Bronchial epithelial cell (primary cell): ENCODE data around the gene EIF4E3. TPM values are rescaled to one million over a fixed set of nuclear protein-coding genes. Genes with fewer than 3 reads are reported as not detected.

Experiments used
- DNase-seq: peaks from one replicate; pipeline ENCODE4 v3.0.0-alpha.2; 2010; ENCODE audit warnings: low read depth
- FAIRE-seq: peaks from 2 replicates; lab custom pipeline; 2011; peaks lifted over from hg19 to GRCh38; lab: Jason Lieb, UNC
- H3K27me3 ChIP-seq: 2 replicates; pipeline ENCODE4 v1.5.1; 2011; ENCODE audit warnings: low read length; ENCODE audit not compliant: control insufficient read depth, insufficient read depth
- H3K36me3 ChIP-seq: 2 replicates; pipeline ENCODE4 v1.5.1; 2011; ENCODE audit warnings: low read length; ENCODE audit not compliant: control insufficient read depth, insufficient read depth
- H3K4me3 ChIP-seq: 2 replicates; pipeline ENCODE4 v1.5.1; 2011; ENCODE audit warnings: mild to moderate bottlenecking, low read depth, low read length, control low read depth
- CTCF ChIP-seq: IDR thresholded peaks from 2 replicates; pipeline ENCODE4 v1.5.1; 2011; ENCODE audit warnings: mild to moderate bottlenecking, moderate library complexity, low read length, control low read depth, inconsistent platforms; ENCODE audit not compliant: insufficient read depth, severe bottlenecking
- total RNA-seq: library from RNA; depleted of rRNA; stranded (reverse); fragments of >200 nt; gene quantifications from 2 replicates; pipeline ENCODE4 v1.2.1, GENCODE V29; 2014

EIF4E3 gene
- total RNA-seq, 1 donor from 2014 or later, result 2.1 TPM

- FAIRE-seq (no peak), DNase-seq (no peak)
- no peak overlapping the region for H3K4me3 ChIP-seq
- no peak for TF ChIP-seq CTCF
- no peaks in the 10 kb centered on the region for H3K27me3 ChIP-seq
- no peaks in the 10 kb centered on the region for H3K36me3 ChIP-seq
These were observed 73.6 kb downstream of the EIF4E3 start for GRCh38 chr3:71651625-71652024.

GRCh38 chr3:71650372-71650771, 74.8 kb downstream of the EIF4E3 start:
- Histone ChIP-seq H3K4me3 (no peak overlapping the region), H3K36me3 (no peaks in the 10 kb centered on the region), H3K27me3 (no peaks in the 10 kb centered on the region)
- FAIRE-seq (no peak), DNase-seq (no peak)
- TF ChIP-seq CTCF, result no peak

DNA sequence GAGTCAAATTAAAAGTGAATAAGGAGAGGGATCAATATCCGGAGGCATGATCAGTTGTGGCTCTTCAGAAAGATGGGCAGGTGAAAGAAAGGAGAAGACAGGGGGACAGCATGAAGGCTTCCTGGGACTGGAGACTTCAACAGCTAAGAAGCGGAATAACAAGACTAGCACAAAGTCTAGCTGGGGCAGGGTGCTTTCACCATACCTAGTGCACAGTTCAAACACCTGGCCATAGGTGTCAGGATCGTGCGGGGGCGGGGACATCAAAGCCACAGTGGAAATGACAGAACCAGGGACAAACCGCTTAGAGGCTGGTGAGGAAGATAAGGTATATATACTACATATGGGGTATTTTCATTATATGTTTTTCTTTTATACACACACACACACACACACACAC, 75.4 kb downstream of the EIF4E3 start:
- H3K4me3 ChIP-seq, result no peak overlapping the region
- FAIRE-seq (no peak), DNase-seq (no peak)
- TF ChIP-seq CTCF, result no peak
- no peaks in the 10 kb centered on the region for H3K27me3 ChIP-seq
- H3K36me3 ChIP-seq, result no peaks in the 10 kb centered on the region

DNA sequence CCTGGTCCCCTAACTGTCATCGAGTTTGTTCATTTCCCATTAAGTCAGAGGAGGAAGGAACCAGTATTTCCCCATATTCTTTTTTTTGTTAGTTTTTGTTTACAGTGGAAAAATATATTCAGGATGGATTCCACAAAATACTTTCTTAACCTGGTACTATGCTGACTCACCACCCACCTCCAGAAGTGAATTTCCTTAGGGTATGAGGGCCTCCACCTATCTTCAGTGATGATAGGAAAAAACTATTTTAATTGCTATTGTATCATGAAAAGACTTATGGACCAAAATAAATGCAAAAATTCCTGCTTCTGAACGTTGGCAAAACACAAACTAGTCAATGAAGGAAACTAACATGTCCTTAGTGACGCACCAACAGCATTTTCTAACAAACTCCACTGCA, 77.5 kb downstream of the EIF4E3 start:
- H3K36me3 ChIP-seq, result no peaks in the 10 kb centered on the region
- H3K4me3 ChIP-seq, result no peak overlapping the region
- DNase-seq (peak; percentile 37), FAIRE-seq (no peak)
- H3K27me3 ChIP-seq, result no peaks in the 10 kb centered on the region
- no peak for TF ChIP-seq CTCF

GRCh38 chr3:71646971-71647370, 78.2 kb downstream of the EIF4E3 start:
- H3K27me3 ChIP-seq, result no peaks in the 10 kb centered on the region
- H3K4me3 ChIP-seq, result no peak overlapping the region
- no peak for FAIRE-seq
- no peak for DNase-seq
- TF ChIP-seq CTCF, result no peak
- H3K36me3 ChIP-seq, result no peaks in the 10 kb centered on the region

DNA sequence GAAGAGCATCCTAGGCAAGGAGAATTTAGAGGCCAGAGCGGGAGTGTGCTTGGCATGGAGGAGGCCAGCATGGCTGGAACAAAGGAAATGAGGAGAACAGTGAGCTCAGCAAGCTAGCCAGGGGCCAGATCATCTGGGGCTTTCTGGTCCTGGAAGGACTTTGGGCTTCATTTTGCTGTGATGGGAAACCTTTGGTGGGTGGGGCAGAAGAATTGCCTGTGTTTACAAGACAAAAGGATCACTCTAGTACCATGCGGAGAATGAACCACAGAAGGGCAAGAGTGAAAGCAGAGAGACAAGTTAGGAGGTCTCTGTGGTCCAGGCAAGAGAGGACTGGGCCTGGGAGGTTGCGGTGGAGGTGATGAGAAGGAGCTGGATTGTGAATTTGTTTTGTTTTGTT, 80.1 kb downstream of the EIF4E3 start:
- Histone ChIP-seq H3K36me3 (no peaks in the 10 kb centered on the region), H3K27me3 (no peaks in the 10 kb centered on the region), H3K4me3 (no peak overlapping the region)
- no peak for FAIRE-seq
- TF ChIP-seq CTCF, result no peak
- DNase-seq, result no peak
